Measurements from ENCODE around the gene GLIS1. TPM values are rescaled to one million over a fixed set of nuclear protein-coding genes. Genes with fewer than 3 reads are reported as not detected.
A peak's percentile ranks its signal among the peaks of the same experiment; 100 is the strongest.

Gene GLIS1
- total and polyA plus RNA-seq, 9 donors, result 0.04 to 0.42 (median 0.08) TPM; not detected in 3

DNA sequence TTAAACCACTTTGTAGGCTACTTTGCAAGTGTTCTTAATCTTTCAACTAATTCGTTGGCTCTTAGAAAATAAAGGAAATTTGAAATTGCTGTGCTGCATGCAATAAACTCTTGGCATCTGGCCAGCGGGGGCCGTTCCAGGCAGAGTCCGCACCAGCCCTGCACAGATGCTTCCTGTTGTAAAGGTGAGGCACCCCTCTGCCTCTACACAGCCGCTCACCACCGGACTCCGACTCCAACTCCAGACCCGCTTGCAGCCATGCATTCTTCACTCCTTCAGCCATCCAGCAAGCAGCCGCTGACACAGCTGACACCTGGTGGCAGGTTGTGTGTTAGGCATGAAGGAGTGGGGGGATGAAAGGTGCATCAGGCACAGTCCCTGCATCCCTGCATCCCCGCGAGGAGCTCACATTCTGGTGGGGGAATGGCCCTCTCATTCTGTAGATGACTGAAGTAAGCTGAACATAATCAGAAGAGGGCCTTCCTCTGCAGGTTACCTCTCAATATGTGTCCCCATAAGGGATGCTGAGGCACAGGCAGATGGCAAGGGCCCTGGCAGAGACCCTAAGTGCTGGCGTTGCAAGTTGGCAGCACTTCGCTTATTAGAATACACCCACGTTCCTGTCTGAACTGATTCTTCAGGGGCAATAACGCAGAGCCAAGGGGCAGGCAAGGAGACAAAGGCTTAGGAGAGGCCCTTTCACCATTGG is 56.8 kb downstream of the GLIS1 start:
- WGBS (ENCODE audit: insufficient coverage), result 10% methylated on average over 4 of the region's 15 CpGs
- no peak overlapping the region for H3K27ac ChIP-seq (ENCODE audit: low read length)

GRCh38 chr1:53681351-53681976 is 57.5 kb downstream of the GLIS1 start:
- no peak overlapping the region for H3K27ac ChIP-seq (ENCODE audit: low read length)
- peaks cover 28% of the 10 kb centered on the region for H3K4me1 ChIP-seq (ENCODE audit: control insufficient read depth, insufficient read depth, low read length)
- H3K36me3 ChIP-seq (ENCODE audit: control insufficient read depth, insufficient read depth, low read length), result no peaks in the 10 kb centered on the region
- no peak overlapping the region for H3K4me3 ChIP-seq (ENCODE audit: low read length)
- DNase-seq, result no peak
- 75% methylated on average over 2 of the region's 6 CpGs for WGBS (ENCODE audit: insufficient coverage)
- H3K27me3 ChIP-seq (ENCODE audit: control insufficient read depth, insufficient read depth, low read length), result peaks cover 35% of the 10 kb centered on the region
- H3K9me3 ChIP-seq (replicated peaks; ENCODE audit: control insufficient read depth, low read depth, low read length), result no peaks in the 10 kb centered on the region

More for the DNA sequence above, 56.8 kb downstream of the GLIS1 start:
- Histone ChIP-seq H3K9me3 (replicated peaks; ENCODE audit: control insufficient read depth, low read depth, low read length) (no peaks in the 10 kb centered on the region), H3K36me3 (ENCODE audit: control insufficient read depth, insufficient read depth, low read length) (no peaks in the 10 kb centered on the region), H3K4me3 (ENCODE audit: low read length) (no peak overlapping the region), H3K4me1 (ENCODE audit: control insufficient read depth, insufficient read depth, low read length) (peaks cover 28% of the 10 kb centered on the region), H3K27me3 (ENCODE audit: control insufficient read depth, insufficient read depth, low read length) (peaks cover 42% of the 10 kb centered on the region)
- DNase-seq, result peak; percentile 57

DNA sequence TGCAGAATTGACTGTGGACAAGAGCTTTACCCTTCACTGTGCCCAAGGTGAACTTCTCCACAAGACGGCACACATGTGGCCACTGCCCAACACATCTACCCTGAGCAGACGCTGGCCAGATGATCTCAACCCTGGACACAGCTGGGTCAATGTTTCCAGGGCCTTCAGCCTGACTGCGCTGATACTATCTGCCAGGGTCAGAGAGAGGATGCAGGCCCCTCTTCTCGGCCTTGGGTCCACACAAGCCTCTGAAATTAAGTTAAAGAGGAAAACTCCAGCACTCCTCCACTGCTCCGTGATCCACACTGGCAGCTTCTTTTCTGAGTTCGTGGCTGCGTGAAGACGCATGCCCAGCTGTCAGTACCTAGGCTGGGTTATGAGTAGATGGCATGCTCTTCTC is 58.1 kb downstream of the GLIS1 start:
- WGBS (ENCODE audit: insufficient coverage), result 90% methylated on average over 4 of the region's 8 CpGs
- no peak for DNase-seq
- H3K27ac ChIP-seq (ENCODE audit: low read length), result no peak overlapping the region
- H3K9me3 ChIP-seq (replicated peaks; ENCODE audit: control insufficient read depth, low read depth, low read length), result no peaks in the 10 kb centered on the region
- no peaks in the 10 kb centered on the region for H3K36me3 ChIP-seq (ENCODE audit: control insufficient read depth, insufficient read depth, low read length)
- H3K4me3 ChIP-seq (ENCODE audit: low read length), result no peak overlapping the region
- H3K27me3 ChIP-seq (ENCODE audit: control insufficient read depth, insufficient read depth, low read length), result peaks cover 29% of the 10 kb centered on the region
- peaks cover 28% of the 10 kb centered on the region for H3K4me1 ChIP-seq (ENCODE audit: control insufficient read depth, insufficient read depth, low read length)

- Histone ChIP-seq H3K36me3 (ENCODE audit: control insufficient read depth, insufficient read depth, low read length) (no peaks in the 10 kb centered on the region), H3K27me3 (ENCODE audit: control insufficient read depth, insufficient read depth, low read length) (peaks cover 12% of the 10 kb centered on the region), H3K4me1 (ENCODE audit: control insufficient read depth, insufficient read depth, low read length) (peaks cover 23% of the 10 kb centered on the region), H3K9me3 (replicated peaks; ENCODE audit: control insufficient read depth, low read depth, low read length) (no peaks in the 10 kb centered on the region), H3K27ac (ENCODE audit: low read length) (no peak overlapping the region), H3K4me3 (ENCODE audit: low read length) (no peak overlapping the region)
- WGBS (ENCODE audit: insufficient coverage), result 18% methylated on average over 3 of the region's 15 CpGs
- peak; percentile 65 for DNase-seq
Observed at GRCh38 chr1:53678938-53679825, 59.8 kb downstream of the GLIS1 start.

- WGBS (ENCODE audit: insufficient coverage), result 33% methylated on average over 3 of the region's 4 CpGs
- Histone ChIP-seq H3K9me3 (replicated peaks; ENCODE audit: control insufficient read depth, low read depth, low read length) (no peaks in the 10 kb centered on the region), H3K27me3 (ENCODE audit: control insufficient read depth, insufficient read depth, low read length) (peaks cover 9% of the 10 kb centered on the region), H3K4me3 (ENCODE audit: low read length) (no peak overlapping the region), H3K36me3 (ENCODE audit: control insufficient read depth, insufficient read depth, low read length) (no peaks in the 10 kb centered on the region), H3K27ac (ENCODE audit: low read length) (no peak overlapping the region), H3K4me1 (ENCODE audit: control insufficient read depth, insufficient read depth, low read length) (peaks cover 23% of the 10 kb centered on the region)
- DNase-seq, result no peak
Observed at GRCh38 chr1:53678507-53678906, 60.5 kb downstream of the GLIS1 start.

DNA sequence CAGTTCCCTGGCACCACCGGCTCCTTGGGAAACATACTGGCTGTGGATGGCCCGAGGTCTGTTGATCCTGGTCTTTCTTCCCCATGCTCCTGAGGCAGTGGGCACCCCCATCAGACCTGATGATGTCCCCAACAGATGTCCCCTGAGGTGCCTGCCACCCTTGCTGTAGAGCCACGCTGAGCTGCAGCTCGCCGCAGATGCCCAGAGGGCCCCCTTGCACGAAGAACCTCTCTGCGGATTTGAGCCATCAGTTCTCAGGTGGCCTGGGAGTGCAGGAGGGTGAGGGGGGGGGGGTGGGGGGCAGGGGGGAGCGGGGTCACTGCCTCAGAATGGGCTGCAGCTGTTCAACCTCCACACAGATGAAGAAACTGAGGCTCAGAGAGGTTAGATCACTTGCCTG is 60.9 kb downstream of the GLIS1 start:
- no peaks in the 10 kb centered on the region for H3K9me3 ChIP-seq (replicated peaks; ENCODE audit: control insufficient read depth, low read depth, low read length)
- no peak for DNase-seq
- 100% methylated on average over 2 of the region's 8 CpGs for WGBS (ENCODE audit: insufficient coverage)
- peaks cover 23% of the 10 kb centered on the region for H3K4me1 ChIP-seq (ENCODE audit: control insufficient read depth, insufficient read depth, low read length)
- peaks cover 7% of the 10 kb centered on the region for H3K27me3 ChIP-seq (ENCODE audit: control insufficient read depth, insufficient read depth, low read length)
- no peaks in the 10 kb centered on the region for H3K36me3 ChIP-seq (ENCODE audit: control insufficient read depth, insufficient read depth, low read length)
- H3K27ac ChIP-seq (ENCODE audit: low read length), result no peak overlapping the region
- no peak overlapping the region for H3K4me3 ChIP-seq (ENCODE audit: low read length)

- H3K4me1 ChIP-seq (ENCODE audit: control insufficient read depth, insufficient read depth, low read length), result peaks cover 23% of the 10 kb centered on the region
- peaks cover 7% of the 10 kb centered on the region for H3K27me3 ChIP-seq (ENCODE audit: control insufficient read depth, insufficient read depth, low read length)
- 90% methylated on average over 14 of the region's 15 CpGs for WGBS (ENCODE audit: insufficient coverage)
Observed at GRCh38 chr1:53677486-53677885, 61.5 kb downstream of the GLIS1 start.

DNA sequence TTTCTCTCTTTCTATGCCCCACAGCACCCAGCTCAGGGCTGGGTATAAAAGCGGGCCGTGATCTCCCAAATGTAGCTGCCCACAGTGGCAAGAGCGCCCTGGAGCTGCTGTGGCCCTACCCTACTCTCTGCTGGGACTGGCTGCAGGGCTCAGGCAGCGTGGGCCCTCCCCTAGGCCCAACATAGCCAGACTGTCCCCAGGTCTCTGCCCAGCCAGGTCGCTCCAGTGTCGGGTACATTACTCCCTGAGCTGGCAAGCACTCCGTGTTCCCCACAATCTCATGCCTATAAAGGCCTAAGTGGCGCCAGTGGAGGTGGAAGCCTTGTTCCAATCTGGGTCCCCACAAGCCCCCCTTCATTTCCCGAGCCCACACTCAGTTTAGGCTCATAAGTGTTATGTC is 66.2 kb downstream of the GLIS1 start:
- H3K4me3 ChIP-seq (ENCODE audit: low read length), result no peak overlapping the region
- H3K4me1 ChIP-seq (ENCODE audit: control insufficient read depth, insufficient read depth, low read length), result no peaks in the 10 kb centered on the region
- DNase-seq, result no peak
- no peaks in the 10 kb centered on the region for H3K9me3 ChIP-seq (replicated peaks; ENCODE audit: control insufficient read depth, low read depth, low read length)
- no peaks in the 10 kb centered on the region for H3K36me3 ChIP-seq (ENCODE audit: control insufficient read depth, insufficient read depth, low read length)
- 92% methylated on average over 8 of the region's 9 CpGs for WGBS (ENCODE audit: insufficient coverage)
- no peaks in the 10 kb centered on the region for H3K27me3 ChIP-seq (ENCODE audit: control insufficient read depth, insufficient read depth, low read length)
- no peak overlapping the region for H3K27ac ChIP-seq (ENCODE audit: low read length)

More at GRCh38 chr1:53677486-53677885, 61.5 kb downstream of the GLIS1 start:
- Histone ChIP-seq H3K27ac (ENCODE audit: low read length) (no peak overlapping the region), H3K36me3 (ENCODE audit: control insufficient read depth, insufficient read depth, low read length) (no peaks in the 10 kb centered on the region), H3K9me3 (replicated peaks; ENCODE audit: control insufficient read depth, low read depth, low read length) (no peaks in the 10 kb centered on the region), H3K4me3 (ENCODE audit: low read length) (no peak overlapping the region)
- no peak for DNase-seq

- no peaks in the 10 kb centered on the region for H3K36me3 ChIP-seq (ENCODE audit: control insufficient read depth, insufficient read depth, low read length)
- H3K9me3 ChIP-seq (replicated peaks; ENCODE audit: control insufficient read depth, low read depth, low read length), result no peaks in the 10 kb centered on the region
- H3K4me3 ChIP-seq (ENCODE audit: low read length), result no peak overlapping the region
- H3K27ac ChIP-seq (ENCODE audit: low read length), result no peak overlapping the region
- WGBS (ENCODE audit: insufficient coverage), result 85% methylated on average over 4 of the region's 5 CpGs
- no peaks in the 10 kb centered on the region for H3K27me3 ChIP-seq (ENCODE audit: control insufficient read depth, insufficient read depth, low read length)
- no peaks in the 10 kb centered on the region for H3K4me1 ChIP-seq (ENCODE audit: control insufficient read depth, insufficient read depth, low read length)
- DNase-seq, result no peak
Observed at GRCh38 chr1:53672243-53672642, 66.7 kb downstream of the GLIS1 start.

DNA sequence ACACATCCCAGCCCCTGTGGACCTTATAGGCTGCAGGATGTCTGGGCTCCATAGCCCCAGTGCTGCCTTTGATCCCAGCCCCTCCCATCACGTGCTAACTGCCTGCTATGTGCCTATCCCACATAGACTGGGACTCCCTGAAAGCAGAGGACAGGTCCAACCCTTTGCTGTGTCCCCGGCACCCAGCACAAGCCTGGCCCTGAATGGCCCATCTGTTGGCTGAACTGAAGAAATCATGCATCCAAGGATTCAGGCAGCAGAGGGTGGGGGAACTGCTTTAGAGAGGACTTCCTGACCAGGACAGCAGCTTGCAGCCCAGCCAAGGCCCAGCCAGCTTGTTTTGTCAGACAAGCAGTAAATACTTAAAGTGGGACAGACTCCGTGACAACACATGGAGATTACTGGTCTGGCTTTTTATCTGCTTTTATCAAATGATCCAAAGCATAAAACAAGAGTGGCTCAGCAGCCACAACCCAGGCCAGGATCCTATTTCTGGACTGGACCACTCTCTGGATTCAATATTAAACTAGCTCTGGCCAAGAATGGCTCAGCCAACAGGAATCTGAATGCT is 69.3 kb downstream of the GLIS1 start:
- WGBS (ENCODE audit: insufficient coverage), result 35% methylated on average over 3 of the region's 3 CpGs
- no peak for DNase-seq
- no peaks in the 10 kb centered on the region for H3K36me3 ChIP-seq (ENCODE audit: control insufficient read depth, insufficient read depth, low read length)
- no peaks in the 10 kb centered on the region for H3K27me3 ChIP-seq (ENCODE audit: control insufficient read depth, insufficient read depth, low read length)
- H3K4me3 ChIP-seq (ENCODE audit: low read length), result no peak overlapping the region
- no peaks in the 10 kb centered on the region for H3K9me3 ChIP-seq (replicated peaks; ENCODE audit: control insufficient read depth, low read depth, low read length)
- no peaks in the 10 kb centered on the region for H3K4me1 ChIP-seq (ENCODE audit: control insufficient read depth, insufficient read depth, low read length)
- no peak overlapping the region for H3K27ac ChIP-seq (ENCODE audit: low read length)
